Measurements from ENCODE around the gene KNCN.

KNCN gene

GRCh38 chr1:46526013-46526690 is 25.3 kb downstream of the KNCN start:
- no peak for DNase-seq (ENCODE audit: extremely low spot score)
- POLR2A ChIA-PET: interaction anchor here (2.0 kb wide), 1 partner anchor 39 kb away, joined by 8 read pairs; no protein-coding TSS in a partner anchor
- CTCF ChIA-PET: interaction anchor here (0.9 to 6.1 kb wide), 6 partner anchors 38 to 119 kb away, joined by 3 to 82 read pairs (median 19); no protein-coding TSS in a partner anchor
- TF ChIP-seq HDGF (IDR thresholded peaks at IDR 0.05; ENCODE audit: borderline replicate concordance) (no peak), CTBP1 (IDR thresholded peaks at IDR 0.05; ENCODE audit: borderline replicate concordance) (no peak), SUZ12 (IDR thresholded peaks at IDR 0.05) (no peak), LEF1 (IDR thresholded peaks at IDR 0.05; ENCODE audit: borderline replicate concordance) (no peak), ARNT (IDR thresholded peaks at IDR 0.05) (no peak), FOXA1 (IDR thresholded peaks at IDR 0.05) (no peak), FOXM1 (IDR thresholded peaks at IDR 0.05; ENCODE audit: borderline replicate concordance) (no peak), TARDBP (IDR thresholded peaks at IDR 0.05) (no peak), PKNOX1 (IDR thresholded peaks at IDR 0.05) (no peak), BHLHE40 (IDR thresholded peaks at IDR 0.05; ENCODE audit: borderline replicate concordance) (no peak), L3MBTL2 (conservative IDR thresholded peaks at IDR 0.05) (no peak), ELF4 (IDR thresholded peaks at IDR 0.05) (no peak), FOXK2 (IDR thresholded peaks at IDR 0.05) (no peak), SP1 (IDR thresholded peaks at IDR 0.05) (no peak), NFRKB (IDR thresholded peaks at IDR 0.05) (no peak), ZNF384 (IDR thresholded peaks at IDR 0.05) (no peak)

GRCh38 chr1:46525253-46525983 is 26.0 kb downstream of the KNCN start:
- ChIA-PET POLR2A (interaction anchor here (2.0 kb wide), 1 partner anchor 38 kb away, joined by 8 read pairs; no protein-coding TSS in a partner anchor), CTCF (interaction anchor here (0.9 to 6.1 kb wide), 5 partner anchors 38 to 119 kb away, joined by 3 to 82 read pairs (median 28); no protein-coding TSS in a partner anchor)
- DNase-seq (ENCODE audit: extremely low spot score): no peak
- no peak for TF ChIP-seq ELF4 (IDR thresholded peaks at IDR 0.05)
- TF ChIP-seq PKNOX1 (IDR thresholded peaks at IDR 0.05): no peak
- TF ChIP-seq FOXK2 (IDR thresholded peaks at IDR 0.05): no peak
- no peak for TF ChIP-seq FOXM1 (IDR thresholded peaks at IDR 0.05; ENCODE audit: borderline replicate concordance)
- TF ChIP-seq ARNT (IDR thresholded peaks at IDR 0.05): no peak

- ChIA-PET POLR2A (no interaction called here), CTCF (interaction anchor here (1.0 to 6.1 kb wide), 3 partner anchors 13 to 79 kb away, joined by 3 to 82 read pairs (median 40); no protein-coding TSS in a partner anchor)
- TF ChIP-seq ZNF384 (IDR thresholded peaks at IDR 0.05) (no peak), CTBP1 (IDR thresholded peaks at IDR 0.05; ENCODE audit: borderline replicate concordance) (no peak), ARNT (IDR thresholded peaks at IDR 0.05) (no peak), SP1 (IDR thresholded peaks at IDR 0.05) (no peak), L3MBTL2 (conservative IDR thresholded peaks at IDR 0.05) (no peak), HDGF (IDR thresholded peaks at IDR 0.05; ENCODE audit: borderline replicate concordance) (no peak), FOXM1 (IDR thresholded peaks at IDR 0.05; ENCODE audit: borderline replicate concordance) (no peak), LEF1 (IDR thresholded peaks at IDR 0.05; ENCODE audit: borderline replicate concordance) (no peak), ELF4 (IDR thresholded peaks at IDR 0.05) (no peak), FOXK2 (IDR thresholded peaks at IDR 0.05) (no peak), FOXA1 (IDR thresholded peaks at IDR 0.05) (no peak), NFRKB (IDR thresholded peaks at IDR 0.05) (no peak)
- DNase-seq (ENCODE audit: extremely low spot score): no peak
Measured at GRCh38 chr1:46524843-46525242, 26.6 kb downstream of the KNCN start.

- CTCF ChIA-PET: interaction anchor here (0.5 to 1.9 kb wide), 3 partner anchors 12 to 759 kb away, joined by 3 to 15 read pairs (median 4); no protein-coding TSS in a partner anchor
- POLR2A ChIA-PET: no interaction called here
Measured at GRCh38 chr1:46523496-46524353, 27.7 kb downstream of the KNCN start.

More at GRCh38 chr1:46523496-46524353, 27.7 kb downstream of the KNCN start:
- DNase-seq (ENCODE audit: extremely low spot score): no peak
- no peak for TF ChIP-seq ZNF384 (IDR thresholded peaks at IDR 0.05)
- no peak for TF ChIP-seq HDGF (IDR thresholded peaks at IDR 0.05; ENCODE audit: borderline replicate concordance)
- no peak for TF ChIP-seq NFRKB (IDR thresholded peaks at IDR 0.05)
- TF ChIP-seq FOXA1 (IDR thresholded peaks at IDR 0.05): no peak
- no peak for TF ChIP-seq LEF1 (IDR thresholded peaks at IDR 0.05; ENCODE audit: borderline replicate concordance)
- TF ChIP-seq BHLHE40 (IDR thresholded peaks at IDR 0.05; ENCODE audit: borderline replicate concordance): no peak
- no peak for TF ChIP-seq L3MBTL2 (conservative IDR thresholded peaks at IDR 0.05)
- TF ChIP-seq ARNT (IDR thresholded peaks at IDR 0.05): no peak
- no peak for TF ChIP-seq PKNOX1 (IDR thresholded peaks at IDR 0.05)
- no peak for TF ChIP-seq FOXK2 (IDR thresholded peaks at IDR 0.05)
- TF ChIP-seq TARDBP (IDR thresholded peaks at IDR 0.05): no peak
- no peak for TF ChIP-seq CTBP1 (IDR thresholded peaks at IDR 0.05; ENCODE audit: borderline replicate concordance)
- no peak for TF ChIP-seq SUZ12 (IDR thresholded peaks at IDR 0.05)
- no peak for TF ChIP-seq FOXM1 (IDR thresholded peaks at IDR 0.05; ENCODE audit: borderline replicate concordance)
- TF ChIP-seq SP1 (IDR thresholded peaks at IDR 0.05): no peak
- TF ChIP-seq ELF4 (IDR thresholded peaks at IDR 0.05): no peak

Measured in HEK293T (cell line).